ENCODE results near the gene DDHD1.
"Not testable (repeated sequence)": the region's sequence is repeated elsewhere in the genome, so short reads cannot be mapped to it uniquely, and the experiment has no call there.

Gene DDHD1

GRCh38 chr14:53152887-53153701 lies at the start of gene DDHD1:
TSS of gene DDHD1 (minus strand) at chr14:53153323. CDS start at chr14:53153098, 225 bp downstream.
- peak; percentile 71 to 82 for DNase-seq (ENCODE audit: low read depth in 2 of 2)

GRCh38 chr14:53195949-53196348 lies 42.8 kb upstream of the DDHD1 start:
- no peak for DNase-seq (ENCODE audit: low read depth in 2 of 2)

GRCh38 chr14:53193193-53193592 lies 40.1 kb upstream of the DDHD1 start:
- DNase-seq (ENCODE audit: low read depth in 2 of 2): no peak

- DNase-seq (ENCODE audit: low read depth in 2 of 2): no peak
Measured at GRCh38 chr14:53192052-53192760, 39.1 kb upstream of the DDHD1 start.

GRCh38 chr14:53190938-53191337 lies 37.8 kb upstream of the DDHD1 start:
- peak in 1 of 2 donors; percentile 50 for DNase-seq (ENCODE audit: low read depth in 2 of 2)

- no peak for DNase-seq (ENCODE audit: low read depth in 2 of 2)
Measured at GRCh38 chr14:53187921-53188463, 34.9 kb upstream of the DDHD1 start.

- no peak for DNase-seq (ENCODE audit: low read depth in 2 of 2)
Measured at GRCh38 chr14:53186532-53186931, 33.4 kb upstream of the DDHD1 start.

- DNase-seq (ENCODE audit: low read depth in 2 of 2): no peak
Measured at GRCh38 chr14:53183611-53184010, 30.5 kb upstream of the DDHD1 start.

GRCh38 chr14:53183056-53183455 lies 29.9 kb upstream of the DDHD1 start:
- DNase-seq (ENCODE audit: low read depth in 2 of 2): no peak

- not testable (repeated sequence) for DNase-seq (ENCODE audit: low read depth in 2 of 2)
Measured at GRCh38 chr14:53181463-53182081, 28.4 kb upstream of the DDHD1 start.

GRCh38 chr14:53180272-53181221 lies 27.4 kb upstream of the DDHD1 start:
- peak; percentile 3 to 8 for DNase-seq (ENCODE audit: low read depth in 2 of 2)

- not testable (repeated sequence) for DNase-seq (ENCODE audit: low read depth in 2 of 2)
Measured at GRCh38 chr14:53179486-53180005, 26.4 kb upstream of the DDHD1 start.

- no peak for DNase-seq (ENCODE audit: low read depth in 2 of 2)
Measured at GRCh38 chr14:53175375-53175774, 22.3 kb upstream of the DDHD1 start.

- no peak for DNase-seq (ENCODE audit: low read depth in 2 of 2)
Measured at GRCh38 chr14:53174918-53175317, 21.8 kb upstream of the DDHD1 start.

GRCh38 chr14:53168786-53169185 lies 15.7 kb upstream of the DDHD1 start:
- DNase-seq (ENCODE audit: low read depth in 2 of 2): no peak

- no peak for DNase-seq (ENCODE audit: low read depth in 2 of 2)
Measured at GRCh38 chr14:53167602-53168328, 14.6 kb upstream of the DDHD1 start.

GRCh38 chr14:53161758-53162435 lies 8.8 kb upstream of the DDHD1 start:
- DNase-seq (ENCODE audit: low read depth in 2 of 2): no peak

- no peak for DNase-seq (ENCODE audit: low read depth in 2 of 2)
Measured at GRCh38 chr14:53156238-53156637, 3.1 kb upstream of the DDHD1 start.

- peak; percentile 2 to 32 for DNase-seq (ENCODE audit: low read depth in 2 of 2)
Measured at GRCh38 chr14:53153702-53154112, 584 bp upstream of the DDHD1 start.

All from stimulated activated CD8-positive, alpha-beta memory T cell treated with anti-CD3 and anti-CD28 coated beads, Interleukin-2, amount 100 ng/mL, for 48 hours (primary cell).